Lower lobe of right lung (tissue), 2 donors: ENCODE data around the gene NTM. TPM values are rescaled to one million over a fixed set of nuclear protein-coding genes. Genes with fewer than 3 reads are reported as not detected.

Experiments
- ATAC-seq, 2 donors: fragments of 200-7000 bp; cut with Tn5 transposase; one replicate each; pipeline ENCODE4 v1.9.1; 2020 to 2022; ENCODE audit warnings: mild to moderate bottlenecking in 2 of 2, moderate library complexity in 2 of 2
- DNase-seq: peaks from one replicate; pipeline ENCODE4 v3.0.0-alpha.2; 2020
- H3K27ac ChIP-seq: fragments of 200-600 bp; one replicate; pipeline ENCODE4 v1.8.0; 2022
- H3K27me3 ChIP-seq: fragments of 200-600 bp; one replicate; pipeline ENCODE4 v1.8.0; 2022; ENCODE audit warnings: low read depth
- H3K36me3 ChIP-seq: fragments of 200-600 bp; one replicate; pipeline ENCODE4 v1.8.0; 2022; ENCODE audit warnings: mild to moderate bottlenecking
- H3K4me1 ChIP-seq: fragments of 200-600 bp; one replicate; pipeline ENCODE4 v1.8.0; 2022
- H3K4me3 ChIP-seq: fragments of 200-600 bp; one replicate; pipeline ENCODE4 v1.8.0; 2022; ENCODE audit warnings: mild to moderate bottlenecking
- H3K9me3 ChIP-seq: fragments of 200-600 bp; one replicate; pipeline ENCODE4 v1.8.0; 2022
- CTCF ChIP-seq: fragments of 200-600 bp; IDR thresholded peaks from one replicate; pipeline ENCODE4 v1.8.0; 2022; ENCODE audit warnings: antibody characterized with exemption, mild to moderate bottlenecking
- intact Hi-C: fragments of 100-400 bp; cut with DNase I; formaldehyde crosslinking; loops from one replicate; pipeline ENCODE4 v1.11.0; 2022
- total RNA-seq: library from RNA; stranded (reverse); fragmentation: NEBNext Ultra II Directional; extraction: Animal tissue kit (Norgen Biotek cat#: 25700); gene quantifications from one replicate; pipeline ENCODE4 v1.2.1, GENCODE V29; 2021
- donor health status: DM: no; HTN: yes; CAD: no; lungs with severe emphysema.

Gene NTM
- total RNA-seq, 1 donor from 2014 or later, result 2.3 TPM

- DNase-seq, result no peak
- H3K9me3 ChIP-seq, result peaks cover 10% of the 10 kb centered on the region
- H3K27ac ChIP-seq, result no peak overlapping the region
- ATAC-seq, result no peak
- TF ChIP-seq CTCF, result no peak
- H3K36me3 ChIP-seq, result no peaks in the 10 kb centered on the region
- H3K4me1 ChIP-seq, result no peaks in the 10 kb centered on the region
- intact Hi-C loops, result no loop called here
- peaks cover 4% of the 10 kb centered on the region for H3K27me3 ChIP-seq
- H3K4me3 ChIP-seq, result no peak overlapping the region
Measured at GRCh38 chr11:131999955-132000354, 629.5 kb downstream of the NTM start.

DNA sequence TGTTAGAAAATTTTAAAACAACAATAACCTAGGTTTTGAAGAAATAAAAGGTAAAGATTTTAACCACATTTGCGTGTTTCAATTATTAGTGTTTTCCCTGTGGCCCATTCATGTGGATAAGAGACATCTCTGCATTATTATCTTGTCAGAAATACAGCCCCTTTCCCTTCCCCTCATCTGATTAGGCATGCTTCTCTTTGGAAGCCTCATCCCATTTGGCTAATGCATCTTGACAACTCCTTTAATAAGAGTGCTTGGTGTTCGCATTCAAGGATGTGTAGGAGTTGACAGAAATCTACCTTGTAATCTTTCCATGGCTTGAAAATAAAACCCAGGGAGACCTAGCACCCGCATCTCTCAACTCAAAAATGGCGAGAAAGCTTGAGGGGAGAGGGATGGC, 635.5 kb downstream of the NTM start:
- DNase-seq (no peak), ATAC-seq (no peak)
- Histone ChIP-seq H3K4me3 (no peak overlapping the region), H3K4me1 (no peaks in the 10 kb centered on the region), H3K27ac (no peak overlapping the region), H3K9me3 (no peaks in the 10 kb centered on the region), H3K27me3 (peaks cover 19% of the 10 kb centered on the region), H3K36me3 (no peaks in the 10 kb centered on the region)
- intact Hi-C loops, result no loop called here
- no peak for TF ChIP-seq CTCF

- Histone ChIP-seq H3K9me3 (no peaks in the 10 kb centered on the region), H3K36me3 (no peaks in the 10 kb centered on the region), H3K4me1 (no peaks in the 10 kb centered on the region), H3K4me3 (no peak overlapping the region), H3K27me3 (peaks cover 19% of the 10 kb centered on the region), H3K27ac (no peak overlapping the region)
- ATAC-seq (no peak), DNase-seq (no peak)
- intact Hi-C loops, result no loop called here
- TF ChIP-seq CTCF, result no peak
Measured at GRCh38 chr11:132006884-132007580, 636.6 kb downstream of the NTM start.

DNA sequence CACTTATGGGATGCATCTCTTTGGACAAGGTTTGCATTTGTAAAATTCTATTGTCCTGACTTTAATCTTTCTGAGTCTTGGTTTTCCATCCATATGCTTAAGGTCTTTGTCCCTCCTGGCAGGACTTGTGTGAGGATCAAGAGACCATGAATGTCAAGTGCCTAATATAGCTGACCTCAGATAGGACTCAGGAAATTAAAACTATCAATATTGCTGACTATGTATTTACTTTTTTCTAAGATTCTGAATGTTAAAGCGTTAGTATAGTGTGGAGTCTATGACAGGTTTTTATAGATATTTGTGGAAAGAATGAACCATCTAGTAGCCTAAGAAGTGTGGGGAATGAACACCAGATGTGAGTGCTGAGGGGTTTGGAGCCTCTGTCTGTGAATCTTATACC, 637.8 kb downstream of the NTM start:
- ATAC-seq (no peak), DNase-seq (no peak)
- Histone ChIP-seq H3K27ac (no peak overlapping the region), H3K27me3 (peaks cover 14% of the 10 kb centered on the region), H3K36me3 (no peaks in the 10 kb centered on the region), H3K4me3 (no peak overlapping the region), H3K4me1 (no peaks in the 10 kb centered on the region), H3K9me3 (no peaks in the 10 kb centered on the region)
- intact Hi-C loops, result no loop called here
- TF ChIP-seq CTCF, result no peak

GRCh38 chr11:132008872-132009271, 638.5 kb downstream of the NTM start:
- no peak overlapping the region for H3K4me3 ChIP-seq
- DNase-seq, result no peak
- no peaks in the 10 kb centered on the region for H3K4me1 ChIP-seq
- H3K27me3 ChIP-seq, result peaks cover 14% of the 10 kb centered on the region
- H3K27ac ChIP-seq, result no peak overlapping the region
- no peak for ATAC-seq
- no peak for TF ChIP-seq CTCF
- H3K36me3 ChIP-seq, result no peaks in the 10 kb centered on the region
- intact Hi-C loops, result no loop called here
- no peaks in the 10 kb centered on the region for H3K9me3 ChIP-seq
